Suprapubic skin (tissue), 4 donors: Measurements from ENCODE around the gene PNPLA1.

Experiments used
- CTCF ChIP-seq, 2 donors: fragments of 200-600 bp in 1 of 2; fragments of 450-650 bp in 1 of 2; sonication (generic) in 1 of 2; IDR thresholded peaks; one replicate each; pipeline ENCODE4 v1.5.1; 2016 to 2019; ENCODE audit warnings: antibody characterized with exemption in 2 of 2, mild to moderate bottlenecking in 1 of 2, moderate library complexity in 1 of 2
- EP300 ChIP-seq: sonication (generic); formaldehyde crosslinking; IDR thresholded peaks from one replicate; pipeline ENCODE4 v1.6.1; 2017; ENCODE audit warnings: antibody characterized with exemption
- POLR2A ChIP-seq, 2 donors: fragments of 450-650 bp; IDR thresholded peaks; one replicate each; pipeline ENCODE4 v1.6.1; 2017; ENCODE audit warnings: antibody characterized with exemption in 2 of 2, mild to moderate bottlenecking in 2 of 2, moderate library complexity in 2 of 2
- POLR2AphosphoS5 ChIP-seq, 3 donors: sonication (generic); formaldehyde crosslinking; IDR thresholded peaks; one replicate each; pipeline ENCODE4 v1.6.1; 2017; ENCODE audit warnings: antibody characterized with exemption in 3 of 3

GRCh38 chr6:36312854-36313648, 43.2 kb downstream of the PNPLA1 start:
- no peak for TF ChIP-seq CTCF (IDR thresholded peaks at IDR 0.05)
- TF ChIP-seq EP300, result no peak
- TF ChIP-seq POLR2AphosphoS5 (IDR thresholded peaks at IDR 0.05), result no peak
- no peak for TF ChIP-seq POLR2A (IDR thresholded peaks at IDR 0.05)
